Left renal pelvis (tissue), 4 donors: ENCODE results near the gene BAIAP3. TPM values are rescaled to one million over a fixed set of nuclear protein-coding genes. Genes with fewer than 3 reads are reported as not detected.

Source experiments
- DNase-seq, 4 donors: peaks; one replicate each; pipeline ENCODE4 v3.0.0-alpha.2; 2013; ENCODE audit warnings: low read depth in 4 of 4, low spot score in 3 of 4
- polyA plus RNA-seq, 4 donors: library from polyadenylated mRNA; unstranded; fragments of 120-200 nt; gene quantifications; one replicate each; pipeline ENCODE4 v1.2.1, GENCODE V29; 2013; ENCODE audit not compliant: insufficient read length in 4 of 4

BAIAP3 gene
- polyA plus RNA-seq, 4 donors: 0.91 to 8.0 (median 4.6) TPM

GRCh38 chr16:1362807-1363206, 29.4 kb downstream of the BAIAP3 start:
- DNase-seq: no peak

- DNase-seq: no peak
Measured at GRCh38 chr16:1363501-1364041, 30.1 kb downstream of the BAIAP3 start.

- DNase-seq: no peak
Measured at GRCh38 chr16:1364510-1364909, 31.1 kb downstream of the BAIAP3 start.

GRCh38 chr16:1366060-1366711, 32.7 kb downstream of the BAIAP3 start:
- DNase-seq: no peak

- DNase-seq: no peak
Measured at GRCh38 chr16:1366712-1367299, 33.4 kb downstream of the BAIAP3 start.

- DNase-seq: no peak
Measured at GRCh38 chr16:1367486-1368174, 34.2 kb downstream of the BAIAP3 start.

- no peak for DNase-seq
Measured at GRCh38 chr16:1371054-1371978, 37.9 kb downstream of the BAIAP3 start.

- no peak for DNase-seq
Measured at GRCh38 chr16:1372292-1372950, 39.0 kb downstream of the BAIAP3 start.

GRCh38 chr16:1374418-1375297, 41.2 kb downstream of the BAIAP3 start:
- no peak for DNase-seq

GRCh38 chr16:1375298-1375640, 41.8 kb downstream of the BAIAP3 start:
- no peak for DNase-seq

- DNase-seq: no peak
Measured at GRCh38 chr16:1375741-1376410, 42.4 kb downstream of the BAIAP3 start.

- DNase-seq: no peak
Measured at GRCh38 chr16:1377406-1378010, 44.1 kb downstream of the BAIAP3 start.

- DNase-seq: no peak
Measured at GRCh38 chr16:1378087-1378803, 44.8 kb downstream of the BAIAP3 start.

- no peak for DNase-seq
Measured at GRCh38 chr16:1378804-1379303, 45.4 kb downstream of the BAIAP3 start.

GRCh38 chr16:1379304-1380076, 46.0 kb downstream of the BAIAP3 start:
- peak in 1 of 4 donors; percentile 31 for DNase-seq

- no peak for DNase-seq
Measured at GRCh38 chr16:1380195-1380594, 46.8 kb downstream of the BAIAP3 start.
